Measurements from ENCODE around the gene CRTC1.

CRTC1 gene

GRCh38 chr19:18737337-18737953, 54.0 kb downstream of the CRTC1 start (continued):
- no peak for TF ChIP-seq POU6F1 (CRISPR knock-in tag; IDR thresholded peaks at IDR 0.05; ENCODE audit: borderline replicate concordance, low read depth)
- TF ChIP-seq ISL1 (CRISPR knock-in tag; IDR thresholded peaks at IDR 0.05): no peak

- no peak for ATAC-seq
- TF ChIP-seq ZC3H10 (CRISPR knock-in tag; IDR thresholded peaks at IDR 0.05) (no peak), SNAI2 (CRISPR knock-in tag; IDR thresholded peaks at IDR 0.05) (no peak), ZNF565 (CRISPR knock-in tag; conservative IDR thresholded peaks at IDR 0.05; ENCODE audit: low read depth) (no peak), GLIS3 (CRISPR knock-in tag; IDR thresholded peaks at IDR 0.05) (no peak), RARB (CRISPR knock-in tag; IDR thresholded peaks at IDR 0.05) (no peak), CSRNP3 (CRISPR knock-in tag; IDR thresholded peaks at IDR 0.05) (no peak), PATZ1 (CRISPR knock-in tag; IDR thresholded peaks at IDR 0.05; ENCODE audit: borderline replicate concordance) (no peak), ZFP30 (CRISPR knock-in tag; IDR thresholded peaks at IDR 0.05) (no peak), ISL1 (CRISPR knock-in tag; IDR thresholded peaks at IDR 0.05) (no peak), ESRRG (CRISPR knock-in tag; IDR thresholded peaks at IDR 0.05) (no peak), PPARA (CRISPR knock-in tag; IDR thresholded peaks at IDR 0.05; ENCODE audit: borderline replicate concordance) (no peak), POU6F1 (CRISPR knock-in tag; IDR thresholded peaks at IDR 0.05; ENCODE audit: borderline replicate concordance, low read depth) (no peak), BACH2 (CRISPR knock-in tag; IDR thresholded peaks at IDR 0.05; ENCODE audit: borderline replicate concordance) (no peak), CREB5 (CRISPR knock-in tag; IDR thresholded peaks at IDR 0.05; ENCODE audit: low read depth) (no peak), TCF4 (CRISPR knock-in tag; IDR thresholded peaks at IDR 0.05; ENCODE audit: borderline replicate concordance) (no peak), ZNF8 (CRISPR knock-in tag; IDR thresholded peaks at IDR 0.05) (no peak), TOX (CRISPR knock-in tag; IDR thresholded peaks at IDR 0.05; ENCODE audit: borderline replicate concordance) (no peak), OSR1 (CRISPR knock-in tag; IDR thresholded peaks at IDR 0.05) (no peak), ZFP3 (CRISPR knock-in tag; IDR thresholded peaks at IDR 0.05) (no peak), ARNTL (CRISPR knock-in tag; IDR thresholded peaks at IDR 0.05; ENCODE audit: borderline replicate concordance, low read depth) (no peak)
Observed at GRCh38 chr19:18737954-18738351, 54.5 kb downstream of the CRTC1 start.

GRCh38 chr19:18738961-18739690, 55.6 kb downstream of the CRTC1 start:
- ATAC-seq: no peak
- no peak for TF ChIP-seq SNAI2 (CRISPR knock-in tag; IDR thresholded peaks at IDR 0.05)
- no peak for TF ChIP-seq ZFP3 (CRISPR knock-in tag; IDR thresholded peaks at IDR 0.05)
- no peak for TF ChIP-seq ZNF565 (CRISPR knock-in tag; conservative IDR thresholded peaks at IDR 0.05; ENCODE audit: low read depth)
- TF ChIP-seq CSRNP3 (CRISPR knock-in tag; IDR thresholded peaks at IDR 0.05): no peak
- TF ChIP-seq CREB5 (CRISPR knock-in tag; IDR thresholded peaks at IDR 0.05; ENCODE audit: low read depth): no peak

Measured in SK-N-SH treated with all-trans-retinoic acid at 6 μM for 48 hours (cell line).